GM12878 (cell line): ENCODE results near the gene MLN. TPM values are rescaled to one million over a fixed set of nuclear protein-coding genes. Genes with fewer than 3 reads are reported as not detected.

Experiments
- ATAC-seq: fragments of 200-7000 bp; cut with Tn5 transposase; 3 replicates; pipeline ENCODE4 v1.9.1; 2020; ENCODE audit warnings: mild to moderate bottlenecking, moderate library complexity
- BruUV-seq: library from RNA; stranded (reverse); fragments of 400-500 nt; replicated peaks from 2 replicates; lab custom pipeline; 2021; lab: Mats Ljungman, UMichigan
- CTCF ChIA-PET: fragments of 300-600 bp; sonication (Branson Sonifier 250); formaldehyde crosslinking; extraction: SDS; loops from one replicate; lab custom pipeline; 2021; ENCODE audit warnings: inconsistent platforms; lab: Yijun Ruan, JAX
- POLR2A ChIA-PET: fragments of 350-600 bp; formaldehyde crosslinking; extraction: SDS; loops from one replicate; lab custom pipeline; 2021; ENCODE audit warnings: inconsistent platforms; lab: Charles Lee
- RAD21 ChIA-PET: fragments of 300-600 bp; sonication (Branson Sonifier 250); formaldehyde crosslinking; loops from one replicate; lab custom pipeline; 2023; ENCODE audit warnings: antibody characterized with exemption; ENCODE audit not compliant: unreplicated experiment; lab: Charles Lee
- SMC1A ChIA-PET: fragments of 300-600 bp; sonication (Branson Sonifier 250); formaldehyde crosslinking; loops from one replicate; lab custom pipeline; 2023; ENCODE audit not compliant: unreplicated experiment, uncharacterized antibody; lab: Charles Lee
- DNase-seq: peaks from one replicate; pipeline ENCODE4 v3.0.0-alpha.2; 2011; ENCODE audit warnings: low read depth, low spot score
- FAIRE-seq: peaks from 3 replicates; lab custom pipeline; 2011; peaks lifted over from hg19 to GRCh38; lab: Jason Lieb, UNC
- H2AFZ ChIP-seq: 2 replicates; pipeline ENCODE4 v1.6.0; 2011; ENCODE audit warnings: low read depth, low read length, control low read depth; ENCODE audit not compliant: control insufficient read depth
- H3K27ac ChIP-seq: 2 replicates; pipeline ENCODE4 v1.5.1; 2011; ENCODE audit warnings: control low read depth; ENCODE audit not compliant: control insufficient read depth, insufficient read depth
- H3K27me3 ChIP-seq, 2 experiments: replicated peaks in 1 of 2; 2 replicates each; pipeline versions ENCODE4 v1.6.0 to v1.6.1; 2011; ENCODE audit warnings: low read length in 1 of 2; ENCODE audit not compliant: control insufficient read depth in 2 of 2, insufficient read depth in 2 of 2
- H3K36me3 ChIP-seq, 2 experiments: 2 replicates each; pipeline ENCODE4 v1.5.1; 2011; ENCODE audit warnings: low read length in 1 of 2; ENCODE audit not compliant: control insufficient read depth in 2 of 2, insufficient read depth in 2 of 2
- H3K4me1 ChIP-seq: 2 replicates; pipeline ENCODE4 v1.6.1; 2011; ENCODE audit warnings: mild to moderate bottlenecking, low read length, moderate library complexity, mixed read lengths; ENCODE audit not compliant: control insufficient read depth, insufficient read depth
- H3K4me2 ChIP-seq: 2 replicates; pipeline ENCODE4 v1.6.0; 2011; ENCODE audit warnings: control low read depth; ENCODE audit not compliant: control insufficient read depth, insufficient read depth
- H3K4me3 ChIP-seq: fragments of 200-600 bp; sonication (generic); 2 replicates; pipeline ENCODE4 v1.5.1; 2016
- H3K79me2 ChIP-seq: 2 replicates; pipeline ENCODE4 v1.6.0; 2011; ENCODE audit warnings: low read length; ENCODE audit not compliant: control insufficient read depth, insufficient read depth
- H3K9ac ChIP-seq: 2 replicates; pipeline ENCODE4 v1.8.0; 2011; ENCODE audit warnings: low read length, control low read depth, mixed read lengths; ENCODE audit not compliant: control insufficient read depth, insufficient read depth
- H3K9me3 ChIP-seq: replicated peaks from 3 replicates; pipeline ENCODE4 v1.5.1; 2011; ENCODE audit warnings: mild to moderate bottlenecking, low read length; ENCODE audit not compliant: control insufficient read depth, insufficient read depth
- H4K20me1 ChIP-seq: 2 replicates; pipeline ENCODE4 v1.6.0; 2011; ENCODE audit not compliant: control insufficient read depth, insufficient read depth
- CREB1 ChIP-seq: IDR thresholded peaks from 2 replicates; pipeline ENCODE4 v1.6.1; 2012; ENCODE audit warnings: low read depth, mild to moderate bottlenecking, inconsistent platforms
- E4F1 ChIP-seq: fragments of 450-650 bp; IDR thresholded peaks from 2 replicates; pipeline ENCODE4 v1.6.1; 2018; ENCODE audit warnings: borderline replicate concordance, mild to moderate bottlenecking; ENCODE audit not compliant: partially characterized antibody
- HCFC1 ChIP-seq: fragments of 150-350 bp; IDR thresholded peaks from 2 replicates; pipeline ENCODE4 v1.6.1; 2014; ENCODE audit warnings: low read length
- KLF5 ChIP-seq: fragments of 450-650 bp; IDR thresholded peaks from 2 replicates; pipeline ENCODE4 v1.6.1; 2014; ENCODE audit warnings: mild to moderate bottlenecking; ENCODE audit not compliant: partially characterized antibody
- POLR2A ChIP-seq: IDR thresholded peaks from 2 replicates; pipeline ENCODE4 v1.6.1; 2011; ENCODE audit warnings: low read depth, mild to moderate bottlenecking, low read length
- RCOR1 ChIP-seq: conservative IDR thresholded peaks from 2 replicates; pipeline ENCODE4 v1.6.1; 2012; ENCODE audit warnings: low read depth, low read length, improper control_type of control experiment
- SMC3 ChIP-seq: IDR thresholded peaks from 2 replicates; pipeline ENCODE4 v1.6.1; 2011; ENCODE audit warnings: low read length, improper control_type of control experiment, borderline replicate concordance
- SREBF1 ChIP-seq: IDR thresholded peaks from 2 replicates; pipeline ENCODE4 v1.6.1; 2012; ENCODE audit warnings: mild to moderate bottlenecking, low read length
- ZBTB4 ChIP-seq: fragments of 450-650 bp; formaldehyde crosslinking; IDR thresholded peaks from 2 replicates; pipeline ENCODE4 v1.4.0; 2022; ENCODE audit warnings: mild to moderate bottlenecking, moderate library complexity
- ZNF24 ChIP-seq: fragments of 450-650 bp; IDR thresholded peaks from 2 replicates; pipeline ENCODE4 v1.6.1; 2017; ENCODE audit warnings: antibody characterized with exemption, mild to moderate bottlenecking
- WGBS: methylation state at CpG from one replicate; pipeline ENCODE4 v1.1.6; 2016; ENCODE audit warnings: low lambda C conversion rate; ENCODE audit not compliant: insufficient replicate concordance, insufficient coverage; ENCODE audit errors: missing lambda C conversion rate; 5-methylcytosine and 5-hydroxymethylcytosine counted together
- in situ Hi-C: fragments of 300-500 bp; cut with MboI; formaldehyde crosslinking; loops from 9 replicates; pipeline ENCODE4 v1.14.3; 2018; ENCODE audit warnings: mixed read lengths
- intact Hi-C: fragments of 100-400 bp; cut with micrococcal nuclease; formaldehyde crosslinking; loops from one replicate; pipeline ENCODE4 v1.14.2; 2022; ENCODE audit not compliant: unreplicated experiment
- polyA plus RNA-seq, 11 experiments: library from polyadenylated mRNA; depleted of rRNA in 4 of 11; unstranded in 6 of 11; stranded (reverse) in 5 of 11; fragments of >200 nt; fragmentation: Nextera tagmentation in 4 of 11; fragmentation: Illumina TruSeq in 1 of 11; extraction: Ambion mirVana in 4 of 11; extraction: Trizol in 1 of 11; gene quantifications; 1 replicate in 1 of 11; 2 replicates in 10 of 11; pipeline versions ENCODE4 v1.2.1 to v1.2.3, GENCODE V29; 2011 to 2016; ENCODE audit warnings: inconsistent platforms in 2 of 11, missing spikeins in 2 of 11, low read depth in 1 of 11
- total RNA-seq, 4 experiments: library from RNA; depleted of rRNA in 3 of 4; stranded (reverse); fragments of >200 nt in 3 of 4; fragmentation: Illumina TruSeq in 1 of 4; extraction: Trizol in 1 of 4; gene quantifications; 2 replicates each; pipeline versions ENCODE4 v1.2.1 to v1.2.3, GENCODE V29; 2013 to 2021

The MLN gene
- total and polyA plus RNA-seq, 10 of the 15 experiments (the other 5 are each of a cell fraction or from before 2014, with no cell fraction given) = not detected

GRCh38 chr6:33774774-33775173, 29.0 kb downstream of the MLN start:
- intact Hi-C loops = no loop called here
- Histone ChIP-seq H3K4me3 (no peak overlapping the region), H3K9ac (no peak overlapping the region), H2AFZ (no peak overlapping the region), H3K27ac (no peak overlapping the region), H3K79me2 (no peaks in the 10 kb centered on the region), H3K9me3 (no peaks in the 10 kb centered on the region), H3K27me3 (no peaks in the 10 kb centered on the region), H3K4me2 (no peak overlapping the region), H4K20me1 (no peaks in the 10 kb centered on the region), H3K4me1 (no peaks in the 10 kb centered on the region), H3K36me3 (peaks cover 7 to 24% of the 10 kb centered on the region in 2 experiments)
- ATAC-seq (no peak), FAIRE-seq (no peak), DNase-seq (no peak)
- WGBS = 100% methylated on average over 3 of the region's 3 CpGs
- SMC1A ChIA-PET = no interaction called here
- in situ Hi-C loops = no loop called here
- RAD21 ChIA-PET = no interaction called here
- no TSS peak for BruUV-seq
- POLR2A ChIA-PET = no interaction called here
- TF ChIP-seq SREBF1 (no peak), RCOR1 (no peak), KLF5 (no peak), HCFC1 (no peak), ZNF24 (peak; percentile 60; the same call in 1 of the 2 replicates), SMC3 (no peak), CREB1 (no peak)
- CTCF ChIA-PET = no interaction called here

DNA sequence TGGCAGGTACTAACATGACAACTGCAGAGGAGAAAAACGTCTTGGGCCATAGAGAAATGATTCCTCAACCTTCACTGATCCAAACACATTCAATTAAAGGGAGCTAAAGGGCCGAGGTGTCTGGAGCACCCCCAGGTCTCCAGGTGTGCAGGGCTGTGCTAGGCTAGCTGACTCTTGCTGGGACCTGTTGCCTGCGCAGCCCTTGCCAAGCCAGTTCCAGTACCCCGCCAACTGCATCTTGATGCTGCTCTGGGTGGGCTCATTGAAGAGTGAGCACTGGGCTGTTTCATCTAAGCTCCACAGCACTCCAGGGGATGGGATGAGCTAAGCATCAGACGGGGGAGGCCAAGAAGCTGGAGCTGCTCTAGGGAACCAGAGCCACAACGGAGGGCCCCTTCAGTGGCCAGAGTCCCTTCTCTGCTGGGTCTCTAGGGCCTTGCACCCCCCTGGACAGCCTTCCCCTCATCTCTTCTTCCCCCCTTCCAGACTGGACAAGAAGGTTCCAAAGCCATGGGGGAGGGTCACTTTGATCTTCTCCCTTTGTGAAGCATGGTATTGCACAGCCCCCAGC, 30.8 kb downstream of the MLN start:
- H3K27me3 ChIP-seq = no peaks in the 10 kb centered on the region
- no peaks in the 10 kb centered on the region for H4K20me1 ChIP-seq
- intact Hi-C loops = no loop called here
- no peak overlapping the region for H2AFZ ChIP-seq
- H3K9ac ChIP-seq = no peak overlapping the region
- no peaks in the 10 kb centered on the region; the same call in 1 of the 2 replicates for H3K4me1 ChIP-seq
- no peaks in the 10 kb centered on the region for H3K79me2 ChIP-seq
- no peak for TF ChIP-seq ZBTB4 (CRISPR knock-in tag)
- peak; percentile 33; the same call in 1 of the 2 replicates for TF ChIP-seq POLR2A
- TF ChIP-seq E4F1 = no peak
- ChIA-PET CTCF (interaction anchor here (0.6 to 3.8 kb wide), 6 partner anchors 27 to 382 kb away, joined by 3 to 37 read pairs (median 8); no protein-coding TSS in a partner anchor), RAD21 (interaction anchor here (0.6 to 4.6 kb wide), 3 partner anchors 255 to 390 kb away, joined by 3 to 25 read pairs (median 4); no protein-coding TSS in a partner anchor), POLR2A (no interaction called here), SMC1A (interaction anchor here (0.8 kb wide), 1 partner anchor 73 kb away, joined by 3 read pairs; no protein-coding TSS in a partner anchor)
- no peak for ATAC-seq
- no TSS peak for BruUV-seq
- H3K27ac ChIP-seq = no peak overlapping the region
- in situ Hi-C loops = no loop called here
- FAIRE-seq = no peak
- no peak overlapping the region for H3K4me2 ChIP-seq
- H3K9me3 ChIP-seq = no peaks in the 10 kb centered on the region
- WGBS = 71% methylated on average over 6 of the region's 6 CpGs
- no peak for DNase-seq
- H3K4me3 ChIP-seq = no peak overlapping the region
- peaks cover 7 to 19% of the 10 kb centered on the region in 2 experiments for H3K36me3 ChIP-seq
